M059J (cell line): ENCODE measurements around the gene DLGAP1. TPM values are rescaled to one million over a fixed set of nuclear protein-coding genes. Genes with fewer than 3 reads are reported as not detected.

ENCODE experiments used
- DNase-seq: peaks from one replicate; pipeline ENCODE4 v3.0.0-alpha.2; 2012; ENCODE audit warnings: low read depth
- total RNA-seq: library from RNA; depleted of rRNA; stranded (reverse); fragments of >200 nt; shearing (Covaris generic); gene quantifications from 2 replicates; pipeline ENCODE4 v1.2.3, GENCODE V29; 2014

The DLGAP1 gene
- total RNA-seq, 1 experiment from 2014 or later, result not detected

- no peak for DNase-seq
These were observed 587.2 kb downstream of the DLGAP1 start for GRCh38 chr18:3867864-3868311.

GRCh38 chr18:3867236-3867635 is 587.9 kb downstream of the DLGAP1 start:
- DNase-seq, result no peak

DNA sequence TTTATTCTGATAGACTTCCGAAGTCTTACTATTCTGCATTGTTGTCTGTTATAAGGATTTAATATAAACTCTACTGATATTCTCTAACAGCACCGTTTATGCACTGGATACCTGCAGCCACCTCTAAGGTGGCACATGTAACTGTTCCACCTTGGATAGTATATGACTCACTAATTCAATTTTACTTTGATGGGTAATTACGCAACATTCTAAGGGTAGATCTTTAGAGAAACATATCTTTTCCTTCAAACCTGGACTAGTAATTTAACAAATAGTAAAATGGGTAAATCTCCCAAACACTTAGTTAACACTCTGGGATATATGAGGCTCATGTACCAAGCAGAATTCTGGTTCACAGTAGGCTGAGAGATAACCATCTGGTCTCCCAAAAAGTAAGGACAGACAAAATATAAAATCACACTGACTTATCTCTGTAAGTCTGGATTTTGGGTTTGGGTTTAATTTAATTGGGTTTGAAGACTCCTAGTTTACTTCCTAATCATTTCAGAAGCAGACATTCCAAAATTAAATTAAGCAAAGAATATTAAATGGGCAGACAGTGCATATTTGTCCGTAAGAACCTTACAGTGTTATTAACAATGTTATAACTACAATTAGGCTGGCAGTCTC is 590.3 kb downstream of the DLGAP1 start:
- DNase-seq, result no peak

DNA sequence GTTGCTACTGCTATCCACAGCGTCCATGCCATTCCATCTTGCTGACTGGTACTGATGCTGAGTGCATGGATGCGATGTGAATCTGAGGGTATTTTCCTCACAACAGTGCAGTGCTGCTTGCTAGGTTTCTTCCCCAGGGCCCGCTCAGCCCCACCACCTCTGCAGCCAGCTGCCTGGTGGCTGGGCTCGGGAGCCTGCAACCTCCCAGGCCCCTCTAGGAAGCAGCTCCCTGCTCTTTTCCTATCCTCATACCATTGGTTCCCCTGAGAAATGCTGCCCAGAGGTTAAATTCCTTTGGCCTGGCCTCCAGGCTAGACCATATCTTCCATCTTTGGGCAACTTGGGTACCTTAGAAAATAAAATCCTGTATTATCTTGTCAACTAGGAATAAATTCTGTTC is 591.5 kb downstream of the DLGAP1 start:
- no peak for DNase-seq

GRCh38 chr18:3863006-3863405 is 592.1 kb downstream of the DLGAP1 start:
- no peak for DNase-seq

GRCh38 chr18:3861495-3861894 is 593.6 kb downstream of the DLGAP1 start:
- DNase-seq, result no peak

- peak; percentile 2 for DNase-seq
These were observed 597.6 kb downstream of the DLGAP1 start for GRCh38 chr18:3857544-3857943.

DNA sequence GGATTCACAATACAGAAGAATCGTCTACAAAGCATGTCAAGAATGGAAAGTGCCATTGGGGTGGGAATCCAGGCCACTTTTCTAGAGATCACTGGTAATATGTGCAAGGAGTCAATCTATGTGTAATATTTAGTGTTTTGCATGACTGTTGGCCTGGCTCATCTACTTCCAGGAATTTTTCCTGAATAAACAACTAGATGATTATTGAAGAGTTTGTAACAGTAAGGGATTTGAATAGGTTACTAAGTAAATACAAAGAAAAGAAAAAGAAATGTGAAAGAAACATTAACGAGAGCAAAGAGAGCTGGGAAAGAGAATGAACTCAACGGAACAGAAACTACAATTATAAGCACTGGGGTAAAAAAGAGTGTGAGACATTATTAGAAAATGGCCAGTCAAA is 599.1 kb downstream of the DLGAP1 start:
- no peak for DNase-seq

GRCh38 chr18:3852321-3852720 is 602.8 kb downstream of the DLGAP1 start:
- peak; percentile 3 for DNase-seq

DNA sequence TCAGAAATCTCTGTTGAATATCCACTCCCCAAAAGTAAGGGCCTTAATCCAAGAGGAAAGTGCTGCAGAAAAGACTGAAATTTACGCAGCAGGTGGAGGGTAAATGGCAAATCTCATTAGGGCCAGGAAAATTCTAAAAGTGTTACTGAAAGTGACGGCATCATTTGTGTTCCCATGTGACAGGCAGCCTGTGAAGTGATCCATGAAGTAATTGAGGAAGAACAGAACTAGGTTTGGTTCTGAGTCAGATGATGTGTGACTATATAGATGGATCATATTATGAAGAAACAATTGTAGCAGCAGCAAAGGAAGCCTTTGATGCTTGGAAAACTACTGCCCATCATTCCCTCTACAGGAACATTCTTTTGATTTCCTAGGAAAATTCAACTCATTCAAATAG is 603.9 kb downstream of the DLGAP1 start:
- DNase-seq, result no peak

GRCh38 chr18:3848316-3848715 is 606.8 kb downstream of the DLGAP1 start:
- no peak for DNase-seq

DNA sequence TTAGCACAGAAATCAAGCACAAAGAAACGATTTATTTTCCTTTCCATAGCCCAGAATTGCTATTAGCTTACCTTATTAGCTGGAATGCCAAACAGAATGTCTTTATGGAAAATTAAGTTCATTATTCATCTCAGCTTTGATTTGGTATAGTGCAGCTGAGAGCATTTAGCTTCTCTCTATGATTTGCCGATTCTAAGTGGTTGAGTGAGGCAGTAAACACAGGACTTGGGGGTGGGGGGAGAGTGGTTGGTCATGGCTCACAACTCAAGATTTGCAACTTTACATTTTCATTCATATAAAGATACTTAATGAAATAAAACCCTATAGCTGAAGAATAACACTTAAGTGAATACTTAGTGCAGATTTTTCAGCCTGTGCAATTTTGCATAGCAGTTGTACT is 609.9 kb downstream of the DLGAP1 start:
- DNase-seq, result no peak

GRCh38 chr18:3842844-3843243 is 612.3 kb downstream of the DLGAP1 start:
- DNase-seq, result no peak

DNA sequence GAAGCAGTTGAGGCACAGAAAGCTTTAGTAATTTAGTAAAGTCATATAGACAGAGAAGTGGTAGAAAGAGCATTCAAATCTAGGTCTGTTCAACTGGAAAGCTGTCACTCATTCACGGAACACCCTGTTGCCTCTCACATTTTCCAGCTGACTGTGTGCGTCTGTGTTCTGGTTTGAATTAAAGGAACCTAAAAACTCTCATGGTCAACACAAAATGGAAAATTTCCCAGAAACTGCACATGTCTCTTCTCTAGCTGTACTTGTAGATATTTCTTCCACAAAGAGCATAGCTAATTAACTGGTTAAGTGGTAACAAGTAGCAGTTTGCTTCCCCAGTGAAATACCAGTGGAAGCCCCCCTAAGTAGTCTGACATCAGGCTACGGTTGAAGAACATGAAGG is 614.3 kb downstream of the DLGAP1 start:
- no peak for DNase-seq

GRCh38 chr18:3839581-3839981 is 615.5 kb downstream of the DLGAP1 start:
- DNase-seq, result no peak

GRCh38 chr18:3836483-3837335 is 618.4 kb downstream of the DLGAP1 start:
- DNase-seq, result no peak

DNA sequence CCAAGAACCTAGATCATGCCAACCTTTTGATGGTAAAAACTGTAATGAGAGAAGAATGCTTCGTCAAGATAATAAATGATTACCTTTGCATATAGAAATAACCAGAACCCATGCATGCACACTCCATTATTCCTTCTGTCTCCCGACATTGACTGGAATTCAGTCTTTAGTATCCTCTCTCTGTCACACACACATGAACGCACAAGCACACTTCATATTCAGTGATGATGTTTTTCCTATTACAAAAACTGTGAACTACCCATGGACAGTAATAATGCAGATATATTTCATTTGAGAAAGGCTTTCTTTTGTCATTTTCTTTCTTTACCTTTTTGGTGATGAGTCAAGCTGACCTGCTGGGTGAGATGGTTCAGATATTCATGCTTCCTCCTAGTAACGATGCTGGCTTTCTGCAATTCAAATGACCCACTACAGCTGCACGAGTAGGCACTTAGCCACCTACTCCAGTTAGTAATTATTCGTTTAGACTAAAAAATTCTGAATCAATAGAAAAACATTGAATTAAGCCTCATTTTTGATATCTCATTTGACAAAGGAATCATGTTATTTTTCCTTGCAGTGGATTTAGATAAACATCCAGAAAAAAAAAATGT is 623.0 kb downstream of the DLGAP1 start:
- no peak for DNase-seq

- no peak for DNase-seq
These were observed 624.5 kb downstream of the DLGAP1 start for GRCh38 chr18:3830604-3831003.

- DNase-seq, result no peak
These were observed 627.8 kb downstream of the DLGAP1 start for GRCh38 chr18:3827236-3827845.

DNA sequence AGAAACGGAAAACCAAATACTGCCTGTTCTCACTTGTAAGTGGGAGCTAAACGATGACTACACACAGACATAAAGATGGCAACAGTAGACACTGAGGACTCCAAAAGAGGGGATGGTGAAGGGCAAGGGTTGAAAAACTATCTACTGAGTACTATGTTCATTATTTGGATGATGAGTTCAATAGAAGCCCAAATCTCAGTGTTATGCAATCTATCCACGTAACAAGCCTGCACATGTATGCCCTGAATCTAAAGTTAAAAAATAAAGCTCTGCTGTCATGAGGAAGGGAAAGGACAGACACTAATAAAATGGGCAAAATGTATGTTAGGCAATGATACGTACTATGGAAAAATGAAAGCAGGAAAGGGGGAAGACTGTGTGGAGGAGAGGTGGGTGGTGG is 629.1 kb downstream of the DLGAP1 start:
- DNase-seq, result no peak

- DNase-seq, result no peak
These were observed 631.0 kb downstream of the DLGAP1 start for GRCh38 chr18:3824101-3824500.

GRCh38 chr18:3823073-3823472 is 632.0 kb downstream of the DLGAP1 start:
- no peak for DNase-seq
